Astrocyte of the cerebellum (primary cell): ENCODE results near the gene HLX.

Experiments
- DNase-seq: peaks from one replicate; pipeline ENCODE4 v3.0.0-alpha.2; 2011; ENCODE audit warnings: low read depth
- H3K4me3 ChIP-seq: 2 replicates; pipeline ENCODE4 v1.5.1; 2011; ENCODE audit warnings: mild to moderate bottlenecking, low read depth, low read length, moderate library complexity
- CTCF ChIP-seq: IDR thresholded peaks from 2 replicates; pipeline ENCODE4 v1.5.1; 2012; ENCODE audit warnings: low read length, low read depth, moderate library complexity, mild to moderate bottlenecking; ENCODE audit errors: missing control alignments
- in situ Hi-C: cut with HindIII; loops from 2 replicates; pipeline ENCODE4 v1.10.0; 2017; ENCODE audit warnings: low sequenced_read_pairs

Gene HLX

GRCh38 chr1:220894924-220895256, 15.6 kb downstream of the HLX start:
- no peak overlapping the region for H3K4me3 ChIP-seq
- in situ Hi-C loops = no loop called here
- no peak for TF ChIP-seq CTCF
- no peak for DNase-seq

- no peak for TF ChIP-seq CTCF
- in situ Hi-C loops = no loop called here
- H3K4me3 ChIP-seq = no peak overlapping the region
- no peak for DNase-seq
Measured at GRCh38 chr1:220895412-220895946, 16.2 kb downstream of the HLX start.

- in situ Hi-C loops = no loop called here
- no peak for DNase-seq
- H3K4me3 ChIP-seq = no peak overlapping the region
- TF ChIP-seq CTCF = no peak
Measured at GRCh38 chr1:220896092-220896491, 16.8 kb downstream of the HLX start.

- DNase-seq = no peak
- no peak for TF ChIP-seq CTCF
- H3K4me3 ChIP-seq = no peak overlapping the region
- in situ Hi-C loops = no loop called here
Measured at GRCh38 chr1:220900842-220901241, 21.6 kb downstream of the HLX start.

GRCh38 chr1:220901881-220902280, 22.6 kb downstream of the HLX start:
- in situ Hi-C loops = no loop called here
- no peak for DNase-seq
- no peak for TF ChIP-seq CTCF
- H3K4me3 ChIP-seq = no peak overlapping the region

- no peak overlapping the region for H3K4me3 ChIP-seq
- no peak for TF ChIP-seq CTCF
- no peak for DNase-seq
- in situ Hi-C loops = no loop called here
Measured at GRCh38 chr1:220902916-220903315, 23.7 kb downstream of the HLX start.

- DNase-seq = no peak
- no peak for TF ChIP-seq CTCF
- H3K4me3 ChIP-seq = no peak overlapping the region
- in situ Hi-C loops = no loop called here
Measured at GRCh38 chr1:220904876-220905275, 25.6 kb downstream of the HLX start.
